ENCODE data around the gene ARL6IP5.

Gene ARL6IP5, protein sequence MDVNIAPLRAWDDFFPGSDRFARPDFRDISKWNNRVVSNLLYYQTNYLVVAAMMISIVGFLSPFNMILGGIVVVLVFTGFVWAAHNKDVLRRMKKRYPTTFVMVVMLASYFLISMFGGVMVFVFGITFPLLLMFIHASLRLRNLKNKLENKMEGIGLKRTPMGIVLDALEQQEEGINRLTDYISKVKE

DNA sequence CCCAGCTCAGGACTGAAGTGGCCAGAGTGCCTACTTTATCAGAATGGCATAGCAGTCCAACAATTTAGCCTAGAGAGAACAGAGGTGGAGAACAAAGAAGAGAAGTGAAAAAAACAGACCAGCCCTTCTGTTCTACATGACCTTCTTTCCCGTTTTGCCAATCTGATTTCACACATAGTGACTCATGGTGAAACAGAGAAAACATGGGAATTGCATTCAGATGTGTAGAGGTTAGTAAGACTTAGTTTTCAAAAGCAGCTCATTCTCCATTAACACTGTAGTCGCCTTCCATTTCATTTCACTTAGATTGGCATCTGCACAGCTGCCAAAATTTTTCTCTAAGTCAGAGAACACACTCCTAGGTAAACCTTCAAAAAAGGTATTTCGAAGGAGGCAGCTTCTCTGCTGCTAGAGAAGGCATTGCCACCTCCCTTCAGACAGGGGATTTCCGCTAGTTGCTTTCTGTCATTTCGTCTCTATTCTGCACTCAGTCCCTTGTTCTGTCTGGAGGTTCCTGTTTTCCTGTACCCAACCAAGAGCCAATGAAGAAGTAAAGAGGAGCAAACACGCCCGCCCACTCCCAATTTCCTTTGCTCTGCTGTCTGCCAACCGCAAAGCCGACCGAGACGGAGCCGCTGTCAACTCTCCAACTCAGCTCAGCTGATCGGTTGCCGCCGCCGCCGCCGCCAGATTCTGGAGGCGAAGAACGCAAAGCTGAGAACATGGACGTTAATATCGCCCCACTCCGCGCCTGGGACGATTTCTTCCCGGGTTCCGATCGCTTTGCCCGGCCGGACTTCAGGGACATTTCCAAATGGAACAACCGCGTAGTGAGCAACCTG is at the start of gene ARL6IP5:
Gene ARL6IP5, plus strand, starts transcription at position 612 of the 842 bp plus-strand sequence. Its CDS starts 111 bp downstream, at position 723.
- peak; percentile 63 to 68 for DNase-seq (ENCODE audit: low read depth in 2 of 2)

- no peak for DNase-seq (ENCODE audit: low read depth in 2 of 2)
Measured at GRCh38 chr3:69044608-69045007, 40.1 kb upstream of the ARL6IP5 start.

DNA sequence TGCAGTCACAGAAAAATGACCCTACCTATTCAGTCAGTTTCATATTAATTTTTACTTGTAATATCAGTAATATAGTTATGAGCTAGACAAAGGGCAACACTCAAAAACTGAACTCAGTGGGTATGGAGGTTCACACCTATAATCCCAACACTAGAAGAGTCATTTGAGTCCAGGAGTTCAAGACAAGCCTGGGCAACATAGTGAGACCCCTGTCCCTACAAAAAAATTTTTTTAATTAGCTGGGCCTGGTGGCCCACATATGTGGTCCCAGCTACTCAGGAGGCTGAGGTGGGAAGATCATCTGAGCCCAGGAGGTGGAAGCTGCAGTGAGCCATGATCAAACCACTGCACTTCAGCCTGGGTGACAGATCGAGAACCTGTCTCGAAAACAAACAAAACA is 35.7 kb upstream of the ARL6IP5 start:
- no peak for DNase-seq (ENCODE audit: low read depth in 2 of 2)

DNA sequence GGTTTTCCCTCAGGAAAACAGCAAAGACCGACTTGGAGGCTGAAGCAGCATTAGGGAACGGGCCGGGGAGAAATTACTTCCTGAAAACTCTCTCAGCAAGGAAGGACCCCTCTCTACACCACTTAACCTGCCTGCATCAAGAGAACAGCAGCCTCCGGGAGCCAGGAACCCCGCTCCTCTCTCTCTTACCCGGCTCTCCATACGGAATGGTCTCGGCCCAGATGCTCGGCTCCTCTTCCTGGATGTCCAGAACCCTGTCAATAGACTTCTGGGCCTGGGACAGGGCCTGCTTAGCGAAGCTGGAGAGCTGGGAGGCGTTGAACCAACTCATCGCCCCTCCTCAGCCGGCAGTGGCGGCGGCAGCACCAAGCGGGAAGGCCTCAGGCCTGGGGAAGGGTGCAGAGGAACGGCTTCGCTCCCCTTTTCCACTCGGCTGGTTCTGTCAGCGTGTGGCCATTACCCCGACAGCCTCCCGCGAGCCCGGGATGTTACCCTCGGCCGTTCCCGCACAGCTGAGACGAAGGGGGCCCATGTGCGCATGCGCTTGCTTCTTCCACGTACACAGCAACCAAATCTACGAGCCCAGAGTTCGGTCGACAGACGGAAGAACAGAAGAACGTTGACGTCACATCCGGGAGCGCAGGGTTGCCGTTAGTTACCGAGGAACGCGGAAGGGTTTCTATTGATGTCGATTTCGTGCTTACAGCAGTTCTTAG is 32.8 kb upstream of the ARL6IP5 start, which contains the start of gene TMF1:
Gene TMF1, minus strand, starts transcription at position 578 of the 716 bp plus-strand sequence. Its CDS starts 247 bp downstream, at position 331.
- peak; percentile 92 to 94 for DNase-seq (ENCODE audit: low read depth in 2 of 2)

DNA sequence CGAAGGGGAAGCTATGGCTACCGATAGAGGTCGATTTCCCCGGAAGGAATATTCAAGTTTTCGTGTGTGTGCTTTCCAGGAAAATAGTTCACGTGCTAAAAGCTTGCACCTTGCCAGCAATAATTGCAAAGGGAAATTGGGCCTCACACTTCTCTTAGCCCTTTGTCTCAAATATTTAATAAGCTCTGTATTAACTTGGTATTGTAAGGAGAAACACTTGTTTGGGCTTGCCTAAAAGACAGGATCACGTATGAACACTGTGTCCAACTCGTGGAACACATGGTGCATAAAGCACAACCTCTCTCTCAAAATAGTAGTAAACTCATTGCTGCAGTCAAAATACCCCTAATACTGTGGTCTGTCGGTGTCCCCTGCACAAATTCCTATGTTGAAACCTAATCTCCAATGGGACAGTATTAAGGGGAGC is 32.3 kb upstream of the ARL6IP5 start:
- no peak for DNase-seq (ENCODE audit: low read depth in 2 of 2)

GRCh38 chr3:69058180-69058946 is 26.4 kb upstream of the ARL6IP5 start:
- no peak for DNase-seq (ENCODE audit: low read depth in 2 of 2)

DNA sequence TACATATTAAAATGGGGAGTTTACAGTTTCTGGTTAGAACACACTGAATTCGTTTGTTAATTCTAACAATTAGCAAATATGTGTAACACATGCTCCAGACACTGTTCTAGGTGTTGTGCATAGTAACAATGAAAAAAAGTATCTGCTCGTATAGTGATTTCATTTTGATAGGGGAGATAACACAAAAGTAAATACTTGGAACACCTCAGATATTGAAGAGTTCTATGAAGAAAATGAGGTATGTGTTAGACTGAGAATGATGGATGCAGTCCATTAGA is 25.9 kb upstream of the ARL6IP5 start:
- DNase-seq (ENCODE audit: low read depth in 2 of 2) = no peak

- no peak for DNase-seq (ENCODE audit: low read depth in 2 of 2)
Measured at GRCh38 chr3:69059688-69060087, 25.0 kb upstream of the ARL6IP5 start.

- DNase-seq (ENCODE audit: low read depth in 2 of 2) = no peak
Measured at GRCh38 chr3:69063636-69064035, 21.1 kb upstream of the ARL6IP5 start.

DNA sequence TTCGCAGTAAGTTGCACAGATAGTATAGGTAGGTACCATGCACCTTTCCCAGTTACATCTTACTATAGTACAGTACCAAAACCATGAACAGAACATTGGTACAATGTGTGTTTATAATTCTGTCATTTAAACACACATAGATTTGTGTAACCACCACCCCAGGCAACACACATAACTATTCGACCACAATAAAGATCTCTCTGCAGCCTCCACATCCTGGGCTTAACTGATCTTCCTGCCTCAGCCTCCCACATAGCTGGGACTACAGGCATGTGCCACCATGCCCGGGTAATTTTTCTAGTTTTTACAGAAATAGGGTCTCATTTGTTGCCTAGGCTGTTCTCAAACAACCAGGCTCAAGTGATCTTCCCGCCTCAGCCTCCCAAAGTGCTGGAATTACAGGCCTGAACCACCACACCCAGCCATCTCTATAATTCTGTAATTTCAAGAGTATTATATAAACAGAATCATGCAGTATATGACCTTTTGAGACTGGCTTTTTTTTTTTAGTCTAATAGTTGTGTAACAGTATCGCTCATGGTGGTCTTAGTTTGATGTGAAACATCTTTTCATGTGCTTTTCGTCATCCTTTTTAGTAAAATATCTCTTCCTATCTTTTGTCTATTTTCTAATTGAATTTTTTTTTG is 19.3 kb upstream of the ARL6IP5 start:
- DNase-seq (ENCODE audit: low read depth in 2 of 2) = no peak

- no peak for DNase-seq (ENCODE audit: low read depth in 2 of 2)
Measured at GRCh38 chr3:69066121-69066520, 18.6 kb upstream of the ARL6IP5 start.

GRCh38 chr3:69072928-69073327 is 11.8 kb upstream of the ARL6IP5 start:
- DNase-seq (ENCODE audit: low read depth in 2 of 2) = no peak

DNA sequence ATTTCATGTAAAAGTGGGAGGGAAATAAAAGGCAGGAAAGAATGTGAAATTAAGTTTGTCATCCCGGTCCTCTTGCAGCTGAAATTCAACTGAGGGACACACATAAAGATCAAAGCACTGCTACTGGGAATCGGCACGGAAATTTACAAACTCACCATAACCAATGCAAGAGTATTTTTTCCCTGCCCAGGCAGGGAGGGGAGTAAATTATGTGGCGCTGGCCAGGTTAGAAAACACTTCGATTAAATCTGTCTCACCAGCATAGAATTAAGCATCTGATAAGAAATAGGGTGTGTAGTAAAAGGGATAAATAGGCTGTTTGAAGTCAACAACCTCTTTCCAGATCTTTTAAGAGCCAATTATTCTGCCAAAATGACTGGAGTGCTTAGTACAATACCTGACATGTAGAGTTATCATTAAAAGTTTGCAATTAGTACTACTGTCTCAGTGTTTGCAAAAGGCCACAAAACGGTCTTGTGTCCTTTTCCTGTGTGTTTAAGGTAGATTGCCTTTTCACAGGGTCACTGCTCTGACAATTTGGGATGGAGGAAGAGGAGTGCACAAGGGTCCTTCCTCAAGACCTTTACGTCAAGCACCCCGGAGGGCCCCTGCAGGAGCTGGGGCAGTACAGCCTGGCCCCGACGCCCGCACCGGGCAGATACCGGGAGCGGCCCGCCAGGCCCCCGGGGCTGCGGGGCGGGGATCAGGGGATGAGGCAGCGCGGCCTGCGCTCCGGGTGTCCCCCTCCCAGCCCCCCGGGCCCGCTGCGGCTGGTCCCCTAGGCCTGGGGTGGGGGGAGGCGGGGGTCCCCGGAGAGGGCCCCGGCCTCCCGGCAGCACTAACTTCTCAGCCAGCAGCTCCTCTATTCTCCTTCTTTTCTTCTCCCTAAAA is 5.2 kb upstream of the ARL6IP5 start:
- no peak for DNase-seq (ENCODE audit: low read depth in 2 of 2)

DNA sequence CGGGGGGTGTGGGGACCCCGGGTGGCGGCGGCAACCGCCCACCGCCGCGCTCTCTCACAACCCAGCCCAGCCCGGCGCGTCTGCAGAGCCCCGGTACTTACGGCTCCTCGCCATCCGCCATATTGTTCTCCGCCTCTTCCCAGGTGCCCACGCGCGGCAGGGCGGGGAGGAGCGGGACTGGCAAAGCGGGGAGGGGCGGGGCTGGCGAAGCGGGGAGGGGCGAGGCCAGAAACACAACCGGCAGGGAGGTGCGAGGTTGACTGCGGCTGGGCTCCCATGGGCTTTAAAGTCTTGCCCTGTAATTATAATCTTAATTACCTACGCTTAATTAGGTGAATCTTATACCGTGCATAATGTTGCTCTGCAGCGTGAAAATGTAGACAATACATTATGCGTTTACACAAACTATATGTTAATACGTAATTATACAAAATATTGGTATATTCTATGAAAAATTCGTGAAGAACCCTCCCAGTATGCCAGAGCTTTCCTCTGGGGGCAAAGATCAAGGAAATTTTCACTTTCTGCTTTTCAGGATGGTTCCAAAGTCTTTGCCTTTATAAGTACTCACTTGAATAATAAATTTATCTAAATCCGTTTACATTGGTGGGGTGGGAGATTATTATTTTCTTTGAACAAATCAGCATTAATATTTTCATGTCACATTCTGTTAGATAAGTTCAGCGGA is 4.4 kb upstream of the ARL6IP5 start, which contains the start of gene UBA3:
Gene UBA3, minus strand, starts transcription at position 133 of the 688 bp plus-strand sequence. Its CDS starts 12 bp downstream, at position 121.
- DNase-seq (ENCODE audit: low read depth in 2 of 2) = peak; percentile 82 to 92

DNA sequence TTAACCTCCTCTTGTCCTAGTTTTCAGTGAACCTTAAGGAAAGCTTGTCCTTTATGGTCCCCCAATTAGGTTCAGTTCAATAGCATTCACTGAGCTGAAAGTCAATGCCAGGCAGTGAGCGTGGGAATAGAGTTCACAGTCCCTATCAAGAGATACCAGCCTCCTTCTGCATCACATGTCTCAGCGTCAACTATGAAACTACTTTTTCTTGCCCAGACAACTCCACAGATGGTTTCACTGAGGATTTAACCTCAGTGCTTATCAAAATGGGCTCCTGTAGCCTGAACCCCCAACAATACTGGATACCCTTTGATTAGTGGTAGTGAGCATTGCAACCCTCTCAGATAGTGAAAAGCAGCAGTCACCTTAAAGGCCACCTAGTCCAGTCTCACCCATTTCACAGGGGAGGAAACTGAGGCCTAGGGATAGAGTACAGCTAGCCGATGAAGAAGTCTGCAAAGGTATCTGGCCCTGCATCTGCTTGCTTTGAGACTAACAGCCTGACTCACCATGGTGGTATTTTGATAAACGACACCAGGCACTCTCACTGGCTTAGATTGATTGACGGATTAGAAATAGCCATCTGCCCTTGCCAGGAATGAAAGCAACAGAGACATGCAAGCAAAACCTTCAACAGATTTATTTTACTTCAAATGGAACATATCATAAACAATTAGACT is 3.0 kb upstream of the ARL6IP5 start:
- DNase-seq (ENCODE audit: low read depth in 2 of 2) = no peak

DNA sequence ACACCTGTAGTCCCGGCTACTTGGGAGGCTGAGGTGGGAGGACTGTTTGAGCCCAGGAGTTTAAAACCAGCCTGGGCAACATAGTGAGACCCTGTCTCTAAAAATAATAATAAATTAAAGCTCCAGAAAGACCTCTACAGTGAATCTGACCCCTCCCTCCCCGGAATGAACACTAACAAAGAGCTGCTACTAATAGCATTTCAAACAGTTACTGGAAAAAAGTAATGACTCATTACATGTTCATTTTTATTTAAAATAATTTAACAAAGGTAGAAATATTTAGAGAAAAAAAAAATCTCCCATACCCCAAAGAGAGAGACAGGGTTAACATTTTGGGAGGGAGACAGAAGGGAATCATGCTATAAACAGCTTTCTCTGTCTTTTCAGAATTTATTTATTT is 2.4 kb upstream of the ARL6IP5 start:
- DNase-seq (ENCODE audit: low read depth in 2 of 2) = no peak

- peak in 1 of 2 donors; percentile 37 for DNase-seq (ENCODE audit: low read depth in 2 of 2)
Measured at GRCh38 chr3:69082805-69083204, 1.9 kb upstream of the ARL6IP5 start.

GRCh38 chr3:69085168-69085832 is 563 bp downstream of the ARL6IP5 start:
- DNase-seq (ENCODE audit: low read depth in 2 of 2) = no peak

Data from stimulated activated CD4-positive, alpha-beta T cell treated with anti-CD3 and anti-CD28 coated beads, Interleukin-1b, Interleukin-23, amount 100 ng/mL, for 1 hour (primary cell).